ENCODE results near the gene IGFL1. TPM values are rescaled to one million over a fixed set of nuclear protein-coding genes. Genes with fewer than 3 reads are reported as not detected.

The IGFL1 gene
- total and polyA plus RNA-seq, 2 experiments from 2014 or later: not detected

GRCh38 chr19:46180701-46181387 is 48.7 kb upstream of the IGFL1 start:
- TF ChIP-seq CREB1 (CRISPR knock-in tag; IDR thresholded peaks at IDR 0.05; ENCODE audit: low read depth) (no peak), CTCF (conservative IDR thresholded peaks at IDR 0.05; ENCODE audit: low read depth in 2 of 2) (no peak), REST (IDR thresholded peaks at IDR 0.05; ENCODE audit: unreplicated experiment) (no peak)
- Histone ChIP-seq H3K36me3 (ENCODE audit: insufficient read depth) (no peaks in the 10 kb centered on the region), H4K20me1 (replicated peaks; ENCODE audit: insufficient read depth) (no peaks in the 10 kb centered on the region), H2AFZ (0 out of 2 replicates have a peak overlapping the region, but pooled peaks have one; percentile 90), H3K4me2 (no peak overlapping the region), H3F3A (replicated peaks; ENCODE audit: low read depth) (no peaks in the 10 kb centered on the region), H3K4me3 (no peak overlapping the region), H3K27ac (ENCODE audit: low read depth) (no peak overlapping the region), H3K79me2 (replicated peaks; ENCODE audit: insufficient read depth) (no peaks in the 10 kb centered on the region), H3K4me1 (ENCODE audit: insufficient read depth) (no peaks in the 10 kb centered on the region), H3K9me2 (ENCODE audit: insufficient read depth) (no peaks in the 10 kb centered on the region), H3K27me3 (ENCODE audit: insufficient read depth) (no peaks in the 10 kb centered on the region)
- Mint-ChIP-seq H3K4me3 (no peak overlapping the region), H3K36me3 (ENCODE audit: low read depth) (no peaks in the 10 kb centered on the region; the same call in 2 of the 3 replicates), H3K27me3 (ENCODE audit: insufficient read depth, low read depth, poor library complexity) (no peaks in the 10 kb centered on the region), H3K4me1 (no peaks in the 10 kb centered on the region), H3K27ac (no peak overlapping the region), H3K9me3 (peaks cover 2% of the 10 kb centered on the region; the same call in 1 of the 3 replicates)
- DNase-seq (ENCODE audit: low spot score): no peak
- no peak for ATAC-seq

- no peaks in the 10 kb centered on the region for H3K9me2 ChIP-seq (ENCODE audit: insufficient read depth)
- no peaks in the 10 kb centered on the region for H3F3A ChIP-seq (replicated peaks; ENCODE audit: low read depth)
- peaks cover 2% of the 10 kb centered on the region; the same call in 1 of the 3 replicates for H3K9me3 Mint-ChIP-seq
- H3K27me3 Mint-ChIP-seq (ENCODE audit: insufficient read depth, low read depth, poor library complexity): no peaks in the 10 kb centered on the region
- H3K36me3 ChIP-seq (ENCODE audit: insufficient read depth): no peaks in the 10 kb centered on the region
- H3K4me2 ChIP-seq: no peak overlapping the region
- H3K79me2 ChIP-seq (replicated peaks; ENCODE audit: insufficient read depth): no peaks in the 10 kb centered on the region
- no peak overlapping the region for H3K4me3 Mint-ChIP-seq
- no peak overlapping the region for H3K27ac Mint-ChIP-seq
- H3K27me3 ChIP-seq (ENCODE audit: insufficient read depth): no peaks in the 10 kb centered on the region
- no peaks in the 10 kb centered on the region for H3K4me1 ChIP-seq (ENCODE audit: insufficient read depth)
- no peak for DNase-seq (ENCODE audit: low spot score)
- H3K4me3 ChIP-seq: no peak overlapping the region
- no peak overlapping the region for H3K27ac ChIP-seq (ENCODE audit: low read depth)
- peak overlapping the region; percentile 90 for H2AFZ ChIP-seq
- no peaks in the 10 kb centered on the region; the same call in 2 of the 3 replicates for H3K36me3 Mint-ChIP-seq (ENCODE audit: low read depth)
- H3K4me1 Mint-ChIP-seq: no peaks in the 10 kb centered on the region
- ATAC-seq: no peak
- no peaks in the 10 kb centered on the region for H4K20me1 ChIP-seq (replicated peaks; ENCODE audit: insufficient read depth)
- TF ChIP-seq ZNF331 (CRISPR knock-in tag; IDR thresholded peaks at IDR 0.05; ENCODE audit: low read depth): no peak
- TF ChIP-seq EZH2 (IDR thresholded peaks at IDR 0.05; ENCODE audit: low read depth, unreplicated experiment): no peak
- TF ChIP-seq JUNB (IDR thresholded peaks at IDR 0.05; ENCODE audit: unreplicated experiment): no peak
- TF ChIP-seq ZNF462 (CRISPR knock-in tag; IDR thresholded peaks at IDR 0.05): no peak
Observed at GRCh38 chr19:46181388-46181779, 48.2 kb upstream of the IGFL1 start.
